ENCODE measurements around the gene MEPCE.

- TF ChIP-seq ZC3H11A (IDR thresholded peaks at IDR 0.05; ENCODE audit: low read depth, low read length) (no peak), ELF4 (CRISPR knock-in tag; IDR thresholded peaks at IDR 0.05) (no peak), FOXP1 (CRISPR knock-in tag; IDR thresholded peaks at IDR 0.05) (no peak)
These were observed 27.8 kb upstream of the MEPCE start for GRCh38 chr7:100401811-100402210.
